Fibroblast of the conjunctiva (primary cell): Measurements from ENCODE around the gene ZNF248.
"Not testable (repeated sequence)": the region's sequence is repeated elsewhere in the genome, so short reads cannot be mapped to it uniquely, and the experiment has no call there.

ENCODE experiments used
- DNase-seq: peaks from one replicate; pipeline ENCODE4 v3.0.0-alpha.2; 2010; ENCODE audit warnings: low read depth

The ZNF248 gene

GRCh38 chr10:37739181-37739580 lies 118.2 kb downstream of the ZNF248 start:
- no peak for DNase-seq

DNA sequence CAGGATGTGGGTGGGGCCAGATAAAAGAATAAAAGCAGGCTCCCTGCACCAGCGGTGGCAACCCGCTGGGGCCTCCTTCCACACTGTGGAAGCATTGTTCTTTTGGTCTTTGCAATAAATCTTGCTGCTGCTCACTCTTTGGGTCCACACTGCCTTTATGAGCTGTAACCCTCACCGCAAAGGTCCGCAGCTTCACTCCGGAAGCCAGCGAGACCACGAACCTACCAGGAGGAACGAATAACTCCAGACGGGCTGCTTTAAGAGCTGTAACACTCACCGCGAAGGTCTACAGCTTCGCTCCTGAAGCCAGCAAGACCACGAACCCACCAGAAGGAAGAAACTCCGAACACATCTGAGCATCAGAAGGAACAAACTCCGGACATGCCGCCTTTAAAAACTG lies 119.2 kb downstream of the ZNF248 start:
- DNase-seq, result not testable (repeated sequence)

DNA sequence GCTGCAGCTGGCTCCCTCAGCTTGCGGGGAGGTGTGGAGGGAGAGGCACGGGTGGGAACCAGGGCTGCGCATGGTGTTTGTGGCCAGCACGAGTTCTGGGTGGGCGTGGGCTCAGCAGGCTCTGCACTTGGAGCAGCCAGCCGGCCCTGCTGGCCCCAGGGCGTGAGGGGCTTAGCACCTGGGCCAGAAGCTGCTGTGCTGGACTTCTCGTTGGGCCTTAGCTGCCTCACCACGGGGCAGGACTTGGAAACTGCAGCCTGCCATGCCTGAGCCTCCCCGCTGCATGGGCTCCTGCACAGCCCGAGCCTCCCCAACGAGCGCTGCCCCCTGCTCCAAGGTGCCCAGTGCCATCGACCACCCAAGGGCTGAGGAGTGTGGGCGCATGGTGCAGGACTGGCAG lies 120.1 kb downstream of the ZNF248 start:
- DNase-seq, result no peak

GRCh38 chr10:37736120-37736519 lies 121.3 kb downstream of the ZNF248 start:
- DNase-seq, result no peak

DNA sequence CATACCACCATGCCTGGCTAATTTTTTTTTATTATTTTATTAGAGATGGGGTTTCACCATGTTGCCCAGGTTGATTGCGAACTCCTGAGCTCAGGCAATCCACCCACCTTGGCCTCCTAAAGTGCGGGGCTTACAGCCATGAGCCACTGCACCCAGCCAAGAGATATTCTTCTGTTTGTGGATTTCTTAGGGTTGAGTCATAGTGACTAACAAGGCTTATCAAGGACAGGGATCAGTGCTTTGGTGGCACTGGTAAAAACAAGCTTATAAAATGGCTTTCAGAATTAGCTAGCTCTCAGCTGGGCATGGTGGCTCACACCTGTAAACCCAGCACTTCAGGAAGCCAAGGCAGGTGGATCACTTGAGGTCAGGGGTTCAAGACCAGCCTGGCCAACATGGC lies 122.4 kb downstream of the ZNF248 start:
- DNase-seq, result no peak
